ENCODE data around the gene RXRB. TPM values are rescaled to one million over a fixed set of nuclear protein-coding genes. Genes with fewer than 3 reads are reported as not detected.

The RXRB gene
- total and polyA plus RNA-seq, 2 of the 13 experiments (the other 11 are each of a cell fraction or from before 2014, with no cell fraction given), result 26.7 to 55.7 TPM

DNA sequence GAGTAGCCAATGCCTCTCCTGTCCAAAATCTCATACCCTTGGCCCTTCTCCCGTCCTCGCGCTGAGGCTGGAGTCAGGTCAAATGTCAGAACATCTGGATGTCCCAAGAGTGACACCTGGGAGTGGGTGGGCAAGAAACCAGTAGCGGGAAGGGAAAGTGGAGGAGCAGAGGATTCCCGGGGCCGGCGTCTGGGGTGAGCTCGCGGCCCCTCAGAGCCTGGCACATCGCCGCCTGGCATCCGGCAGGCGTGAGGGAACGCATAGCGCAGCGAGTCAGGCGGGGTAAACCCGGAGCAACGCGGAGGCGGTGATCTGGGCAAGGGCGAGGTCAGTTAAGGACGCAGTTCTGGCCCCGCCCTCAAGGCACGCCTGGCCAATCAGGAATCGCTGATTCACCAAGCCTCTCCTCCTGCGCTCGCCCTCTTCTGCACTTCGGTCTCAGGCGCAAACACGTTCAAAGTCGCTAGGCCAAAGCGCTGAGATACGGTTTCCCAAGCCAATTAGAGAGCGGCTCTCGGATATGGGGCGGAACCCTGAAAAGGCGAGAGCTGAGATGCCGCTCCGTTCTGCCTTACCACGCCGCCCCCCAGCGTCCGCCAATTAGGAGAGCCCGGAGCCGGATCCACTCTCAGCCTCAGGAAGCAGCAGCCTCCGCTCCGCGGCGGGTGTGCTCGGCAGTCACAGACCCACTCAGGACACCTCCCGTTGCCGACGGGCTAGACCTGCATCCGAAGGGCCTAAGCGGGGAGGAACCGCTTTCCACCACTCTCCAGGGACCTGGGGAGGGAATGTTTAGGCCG, 48.7 kb upstream of the RXRB start (continued):
- TF ChIP-seq, protein P1, sequence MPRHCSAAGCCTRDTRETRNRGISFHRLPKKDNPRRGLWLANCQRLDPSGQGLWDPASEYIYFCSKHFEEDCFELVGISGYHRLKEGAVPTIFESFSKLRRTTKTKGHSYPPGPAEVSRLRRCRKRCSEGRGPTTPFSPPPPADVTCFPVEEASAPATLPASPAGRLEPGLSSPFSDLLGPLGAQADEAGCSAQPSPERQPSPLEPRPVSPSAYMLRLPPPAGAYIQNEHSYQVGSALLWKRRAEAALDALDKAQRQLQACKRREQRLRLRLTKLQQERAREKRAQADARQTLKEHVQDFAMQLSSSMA (CRISPR knock-in tag; IDR thresholded peaks at IDR 0.05), result 0 out of 2 replicates have a peak, but pooled peaks have one; percentile 56
- TF ChIP-seq, protein P2, sequence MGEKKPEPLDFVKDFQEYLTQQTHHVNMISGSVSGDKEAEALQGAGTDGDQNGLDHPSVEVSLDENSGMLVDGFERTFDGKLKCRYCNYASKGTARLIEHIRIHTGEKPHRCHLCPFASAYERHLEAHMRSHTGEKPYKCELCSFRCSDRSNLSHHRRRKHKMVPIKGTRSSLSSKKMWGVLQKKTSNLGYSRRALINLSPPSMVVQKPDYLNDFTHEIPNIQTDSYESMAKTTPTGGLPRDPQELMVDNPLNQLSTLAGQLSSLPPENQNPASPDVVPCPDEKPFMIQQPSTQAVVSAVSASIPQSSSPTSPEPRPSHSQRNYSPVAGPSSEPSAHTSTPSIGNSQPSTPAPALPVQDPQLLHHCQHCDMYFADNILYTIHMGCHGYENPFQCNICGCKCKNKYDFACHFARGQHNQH (CRISPR knock-in tag; IDR thresholded peaks at IDR 0.05), result peak; percentile 69
- TF ChIP-seq NR1H2 (CRISPR knock-in tag; IDR thresholded peaks at IDR 0.05; ENCODE audit: borderline replicate concordance, low read depth) (no peak), NFKB2 (CRISPR knock-in tag; IDR thresholded peaks at IDR 0.05; ENCODE audit: borderline replicate concordance) (peak; percentile 55; the same call in 1 of the 2 replicates), SMARCC2 (IDR thresholded peaks at IDR 0.05) (no peak), ZNF562 (CRISPR knock-in tag; IDR thresholded peaks at IDR 0.05; ENCODE audit: borderline replicate concordance) (no peak), NFIC (IDR thresholded peaks at IDR 0.05; ENCODE audit: low read length) (no peak), RNF2 (conservative IDR thresholded peaks at IDR 0.05; ENCODE audit: low read depth) (0 out of 2 replicates have a peak, but pooled peaks have one; percentile 45), PCBP2 (optimal IDR thresholded peaks at IDR 0.05; ENCODE audit: low read depth, low read length, poor library complexity, severe bottlenecking) (no peak), PRPF4 (IDR thresholded peaks at IDR 0.05; ENCODE audit: low read depth, low read length, poor library complexity, severe bottlenecking) (no peak), AGO1 (IDR thresholded peaks at IDR 0.05; ENCODE audit: low read depth, low read length, poor library complexity, severe bottlenecking) (peak; percentile 95), ZNF780A (CRISPR knock-in tag; IDR thresholded peaks at IDR 0.05) (no peak), WIZ (CRISPR knock-in tag; IDR thresholded peaks at IDR 0.05) (peak; percentile 27; the same call in 1 of the 2 replicates)
- TF ChIP-seq, protein P3, sequence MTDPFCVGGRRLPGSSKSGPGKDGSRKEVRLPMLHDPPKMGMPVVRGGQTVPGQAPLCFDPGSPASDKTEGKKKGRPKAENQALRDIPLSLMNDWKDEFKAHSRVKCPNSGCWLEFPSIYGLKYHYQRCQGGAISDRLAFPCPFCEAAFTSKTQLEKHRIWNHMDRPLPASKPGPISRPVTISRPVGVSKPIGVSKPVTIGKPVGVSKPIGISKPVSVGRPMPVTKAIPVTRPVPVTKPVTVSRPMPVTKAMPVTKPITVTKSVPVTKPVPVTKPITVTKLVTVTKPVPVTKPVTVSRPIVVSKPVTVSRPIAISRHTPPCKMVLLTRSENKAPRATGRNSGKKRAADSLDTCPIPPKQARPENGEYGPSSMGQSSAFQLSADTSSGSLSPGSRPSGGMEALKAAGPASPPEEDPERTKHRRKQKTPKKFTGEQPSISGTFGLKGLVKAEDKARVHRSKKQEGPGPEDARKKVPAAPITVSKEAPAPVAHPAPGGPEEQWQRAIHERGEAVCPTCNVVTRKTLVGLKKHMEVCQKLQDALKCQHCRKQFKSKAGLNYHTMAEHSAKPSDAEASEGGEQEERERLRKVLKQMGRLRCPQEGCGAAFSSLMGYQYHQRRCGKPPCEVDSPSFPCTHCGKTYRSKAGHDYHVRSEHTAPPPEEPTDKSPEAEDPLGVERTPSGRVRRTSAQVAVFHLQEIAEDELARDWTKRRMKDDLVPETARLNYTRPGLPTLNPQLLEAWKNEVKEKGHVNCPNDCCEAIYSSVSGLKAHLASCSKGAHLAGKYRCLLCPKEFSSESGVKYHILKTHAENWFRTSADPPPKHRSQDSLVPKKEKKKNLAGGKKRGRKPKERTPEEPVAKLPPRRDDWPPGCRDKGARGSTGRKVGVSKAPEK (CRISPR knock-in tag; IDR thresholded peaks at IDR 0.05; ENCODE audit: borderline replicate concordance), result no peak
- TF ChIP-seq, protein P4, sequence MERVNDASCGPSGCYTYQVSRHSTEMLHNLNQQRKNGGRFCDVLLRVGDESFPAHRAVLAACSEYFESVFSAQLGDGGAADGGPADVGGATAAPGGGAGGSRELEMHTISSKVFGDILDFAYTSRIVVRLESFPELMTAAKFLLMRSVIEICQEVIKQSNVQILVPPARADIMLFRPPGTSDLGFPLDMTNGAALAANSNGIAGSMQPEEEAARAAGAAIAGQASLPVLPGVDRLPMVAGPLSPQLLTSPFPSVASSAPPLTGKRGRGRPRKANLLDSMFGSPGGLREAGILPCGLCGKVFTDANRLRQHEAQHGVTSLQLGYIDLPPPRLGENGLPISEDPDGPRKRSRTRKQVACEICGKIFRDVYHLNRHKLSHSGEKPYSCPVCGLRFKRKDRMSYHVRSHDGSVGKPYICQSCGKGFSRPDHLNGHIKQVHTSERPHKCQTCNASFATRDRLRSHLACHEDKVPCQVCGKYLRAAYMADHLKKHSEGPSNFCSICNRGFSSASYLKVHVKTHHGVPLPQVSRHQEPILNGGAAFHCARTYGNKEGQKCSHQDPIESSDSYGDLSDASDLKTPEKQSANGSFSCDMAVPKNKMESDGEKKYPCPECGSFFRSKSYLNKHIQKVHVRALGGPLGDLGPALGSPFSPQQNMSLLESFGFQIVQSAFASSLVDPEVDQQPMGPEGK (CRISPR knock-in tag; IDR thresholded peaks at IDR 0.05), result no peak; the same call in none of the 2 replicates
- TF ChIP-seq, protein P5, sequence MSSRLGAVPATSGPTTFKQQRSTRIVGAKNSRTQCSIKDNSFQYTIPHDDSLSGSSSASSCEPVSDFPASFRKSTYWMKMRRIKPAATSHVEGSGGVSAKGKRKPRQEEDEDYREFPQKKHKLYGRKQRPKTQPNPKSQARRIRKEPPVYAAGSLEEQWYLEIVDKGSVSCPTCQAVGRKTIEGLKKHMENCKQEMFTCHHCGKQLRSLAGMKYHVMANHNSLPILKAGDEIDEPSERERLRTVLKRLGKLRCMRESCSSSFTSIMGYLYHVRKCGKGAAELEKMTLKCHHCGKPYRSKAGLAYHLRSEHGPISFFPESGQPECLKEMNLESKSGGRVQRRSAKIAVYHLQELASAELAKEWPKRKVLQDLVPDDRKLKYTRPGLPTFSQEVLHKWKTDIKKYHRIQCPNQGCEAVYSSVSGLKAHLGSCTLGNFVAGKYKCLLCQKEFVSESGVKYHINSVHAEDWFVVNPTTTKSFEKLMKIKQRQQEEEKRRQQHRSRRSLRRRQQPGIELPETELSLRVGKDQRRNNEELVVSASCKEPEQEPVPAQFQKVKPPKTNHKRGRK (CRISPR knock-in tag; IDR thresholded peaks at IDR 0.05), result no peak
